HEK293 (cell line): ENCODE data around the gene KRAS.

Experiments used
- CTCF ChIA-PET: fragments of 350-600 bp; formaldehyde crosslinking; extraction: SDS; loops from one replicate; lab custom pipeline; 2021; ENCODE audit warnings: antibody characterized with exemption; lab: Yijun Ruan, JAX
- POLR2A ChIA-PET: fragments of 300-600 bp; formaldehyde crosslinking; extraction: SDS; loops from one replicate; lab custom pipeline; 2020; ENCODE audit warnings: antibody characterized with exemption, inconsistent platforms; lab: Yijun Ruan, JAX
- H3K27ac ChIP-seq: fragments of 200-500 bp; sonication (Bioruptor generic); 2 replicates; pipeline ENCODE4 v1.5.1; 2014; ENCODE audit warnings: low read depth, low read length, control low read depth, inconsistent platforms; ENCODE audit errors: extremely low read depth
- H3K36me3 ChIP-seq, 2 experiments: fragments of 200-500 bp in 1 of 2; sonication (Bioruptor generic) in 1 of 2; 1 replicate in 1 of 2; 2 replicates in 1 of 2; pipeline ENCODE4 v1.5.1; 2014 to 2017; ENCODE audit warnings: inconsistent platforms in 2 of 2, low read length in 2 of 2; ENCODE audit not compliant: control insufficient read depth in 2 of 2, insufficient read depth in 1 of 2
- H3K4me1 ChIP-seq: fragments of 200-500 bp; sonication (Bioruptor generic); 2 replicates; pipeline ENCODE4 v1.5.1; 2014; ENCODE audit warnings: mild to moderate bottlenecking, low read length, inconsistent platforms; ENCODE audit not compliant: control insufficient read depth, insufficient read depth
- H3K4me3 ChIP-seq: 2 replicates; pipeline ENCODE4 v1.5.1; 2011; ENCODE audit warnings: low read depth, mild to moderate bottlenecking, control low read depth, low read length, moderate library complexity
- H3K9me3 ChIP-seq: fragments of 200-500 bp; sonication (Bioruptor generic); 2 replicates; pipeline ENCODE4 v1.5.1; 2014; ENCODE audit warnings: low read depth, low read length, inconsistent platforms; ENCODE audit not compliant: control insufficient read depth, insufficient read depth
- HOXA7 ChIP-seq: sonication (generic); formaldehyde crosslinking; IDR thresholded peaks from 2 replicates; pipeline ENCODE4 v1.8.1; 2022; ENCODE audit warnings: missing genetic modification reagents, borderline replicate concordance
- KLF17 ChIP-seq: fragments of 450-650 bp; formaldehyde crosslinking; IDR thresholded peaks from 2 replicates; pipeline ENCODE4 v1.5.1; 2016; ENCODE audit warnings: missing biosample characterization, missing genetic modification characterization
- OSR2 ChIP-seq: fragments of 450-650 bp; formaldehyde crosslinking; IDR thresholded peaks from 2 replicates; pipeline ENCODE4 v1.5.1; 2016; ENCODE audit warnings: missing biosample characterization, missing genetic modification characterization
- REST ChIP-seq: fragments of 450-650 bp; formaldehyde crosslinking; IDR thresholded peaks from 2 replicates; pipeline ENCODE4 v1.5.1; 2016; ENCODE audit warnings: missing biosample characterization, missing genetic modification characterization
- ZBTB48 ChIP-seq: fragments of 450-650 bp; formaldehyde crosslinking; IDR thresholded peaks from 2 replicates; pipeline ENCODE4 v1.5.1; 2016; ENCODE audit warnings: missing biosample characterization, missing genetic modification characterization
- ZBTB8A ChIP-seq: fragments of 450-650 bp; formaldehyde crosslinking; IDR thresholded peaks from 2 replicates; pipeline ENCODE4 v1.5.1; 2016; ENCODE audit warnings: missing biosample characterization, missing genetic modification characterization
- ZEB2 ChIP-seq: fragments of 450-650 bp; formaldehyde crosslinking; IDR thresholded peaks from 2 replicates; pipeline ENCODE4 v1.5.1; 2016; ENCODE audit warnings: missing biosample characterization, missing genetic modification characterization
- ZNF155 ChIP-seq: fragments of 450-650 bp; formaldehyde crosslinking; IDR thresholded peaks from 2 replicates; pipeline ENCODE4 v1.5.1; 2016; ENCODE audit warnings: missing biosample characterization, missing genetic modification characterization
- ZNF221 ChIP-seq: fragments of 450-650 bp; formaldehyde crosslinking; IDR thresholded peaks from 2 replicates; pipeline ENCODE4 v1.5.1; 2017; ENCODE audit warnings: missing biosample characterization, missing genetic modification characterization, borderline replicate concordance
- ZNF239 ChIP-seq: fragments of 450-650 bp; formaldehyde crosslinking; IDR thresholded peaks from 2 replicates; pipeline ENCODE4 v1.5.1; 2016; ENCODE audit warnings: missing biosample characterization, missing genetic modification characterization
- ZNF292 ChIP-seq: fragments of 450-650 bp; formaldehyde crosslinking; IDR thresholded peaks from 2 replicates; pipeline ENCODE4 v1.5.1; 2016; ENCODE audit warnings: low read depth, missing biosample characterization, missing genetic modification characterization, borderline replicate concordance
- ZNF433 ChIP-seq: fragments of 450-650 bp; formaldehyde crosslinking; IDR thresholded peaks from 2 replicates; pipeline ENCODE4 v1.5.1; 2016; ENCODE audit warnings: missing biosample characterization, missing genetic modification characterization, low read depth
- ZNF544 ChIP-seq: fragments of 450-650 bp; formaldehyde crosslinking; IDR thresholded peaks from 2 replicates; pipeline ENCODE4 v1.5.0; 2017; ENCODE audit warnings: missing biosample characterization, missing genetic modification characterization
- ZNF560 ChIP-seq: fragments of 450-650 bp; formaldehyde crosslinking; IDR thresholded peaks from 2 replicates; pipeline ENCODE4 v1.5.1; 2017; ENCODE audit warnings: missing biosample characterization, missing genetic modification characterization, borderline replicate concordance
- ZNF768 ChIP-seq: fragments of 450-650 bp; formaldehyde crosslinking; IDR thresholded peaks from 2 replicates; pipeline ENCODE4 v1.5.1; 2018; ENCODE audit warnings: missing biosample characterization, mild to moderate bottlenecking, missing genetic modification characterization
- ZNF791 ChIP-seq: fragments of 450-650 bp; formaldehyde crosslinking; IDR thresholded peaks from 2 replicates; pipeline ENCODE4 v1.5.1; 2016; ENCODE audit warnings: missing biosample characterization, missing genetic modification characterization
- ZSCAN18 ChIP-seq: fragments of 450-650 bp; formaldehyde crosslinking; IDR thresholded peaks from 2 replicates; pipeline ENCODE4 v1.5.1; 2016; ENCODE audit warnings: missing biosample characterization, missing genetic modification characterization
- TF ChIP-seq, protein P1 (sequence below): fragments of 450-650 bp; formaldehyde crosslinking; IDR thresholded peaks from 2 replicates; pipeline ENCODE4 v1.5.1; 2016; ENCODE audit warnings: missing biosample characterization, missing genetic modification characterization
- TF ChIP-seq, protein P2 (sequence below): fragments of 450-650 bp; formaldehyde crosslinking; IDR thresholded peaks from 2 replicates; pipeline ENCODE4 v1.5.1; 2016; ENCODE audit warnings: missing biosample characterization, missing genetic modification characterization
- TF ChIP-seq, protein P3 (sequence below): fragments of 450-650 bp; formaldehyde crosslinking; IDR thresholded peaks from 2 replicates; pipeline ENCODE4 v1.5.1; 2016; ENCODE audit warnings: missing biosample characterization, missing genetic modification characterization
- TF ChIP-seq, protein P4 (sequence below): fragments of 450-650 bp; formaldehyde crosslinking; IDR thresholded peaks from 2 replicates; pipeline ENCODE4 v1.5.1; 2017; ENCODE audit warnings: missing biosample characterization, mild to moderate bottlenecking, missing genetic modification characterization, moderate library complexity

Gene KRAS

DNA sequence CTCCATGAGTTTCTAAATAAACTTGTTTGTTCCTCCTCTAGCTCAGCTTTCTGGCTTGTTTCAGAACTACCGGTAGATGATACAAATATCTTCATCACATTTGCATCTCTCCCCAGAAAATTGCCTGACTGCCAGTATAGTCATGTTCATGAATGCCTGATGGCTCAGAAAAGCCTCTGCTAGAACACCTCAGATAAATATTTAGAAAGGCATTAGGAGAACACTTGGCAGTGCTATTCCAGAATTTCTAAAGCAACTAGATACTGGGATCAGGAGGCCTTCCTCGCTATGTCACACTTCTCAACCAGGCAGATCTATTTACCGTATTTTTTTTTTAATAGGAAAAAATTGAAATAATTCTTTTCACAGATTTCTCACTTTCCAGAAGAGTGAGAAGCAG is 32.3 kb upstream of the KRAS start (continued):
- TF ChIP-seq ZNF433 (tag by site-specific recombination) (no peak), HOXA7 (CRISPR knock-in tag) (no peak), OSR2 (no peak), ZNF768 (tag by site-specific recombination) (no peak), ZNF292 (tag by site-specific recombination) (no peak), ZBTB8A (tag by site-specific recombination) (no peak), ZBTB48 (tag by site-specific recombination) (no peak), REST (tag by site-specific recombination) (no peak)
- TF ChIP-seq, protein P1, sequence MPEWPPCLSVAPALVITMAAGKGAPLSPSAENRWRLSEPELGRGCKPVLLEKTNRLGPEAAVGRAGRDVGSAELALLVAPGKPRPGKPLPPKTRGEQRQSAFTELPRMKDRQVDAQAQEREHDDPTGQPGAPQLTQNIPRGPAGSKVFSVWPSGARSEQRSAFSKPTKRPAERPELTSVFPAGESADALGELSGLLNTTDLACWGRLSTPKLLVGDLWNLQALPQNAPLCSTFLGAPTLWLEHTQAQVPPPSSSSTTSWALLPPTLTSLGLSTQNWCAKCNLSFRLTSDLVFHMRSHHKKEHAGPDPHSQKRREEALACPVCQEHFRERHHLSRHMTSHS: no peak
- TF ChIP-seq, protein P2, sequence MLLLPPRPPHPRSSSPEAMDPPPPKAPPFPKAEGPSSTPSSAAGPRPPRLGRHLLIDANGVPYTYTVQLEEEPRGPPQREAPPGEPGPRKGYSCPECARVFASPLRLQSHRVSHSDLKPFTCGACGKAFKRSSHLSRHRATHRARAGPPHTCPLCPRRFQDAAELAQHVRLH (tag by site-specific recombination): no peak

DNA sequence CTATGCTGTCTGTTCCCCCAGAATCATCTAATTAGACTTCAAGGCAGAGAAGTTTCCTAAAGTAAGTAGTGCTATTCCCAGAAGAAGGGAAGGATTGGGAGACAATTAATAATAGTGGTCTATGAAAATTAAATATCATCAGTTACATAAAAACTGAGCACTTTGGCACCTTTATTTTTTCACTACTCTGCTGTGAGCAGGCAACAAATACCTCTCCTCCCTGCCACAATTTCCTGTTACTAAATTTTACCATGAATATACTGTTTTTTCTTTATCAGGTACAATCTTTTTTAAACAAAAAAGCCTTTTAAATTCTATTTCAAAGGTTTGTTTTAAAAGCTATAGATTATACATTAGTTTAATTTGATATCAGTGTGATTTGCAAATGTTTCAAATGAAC is 29.4 kb upstream of the KRAS start:
- no peak overlapping the region for H3K27ac ChIP-seq
- no peaks in the 10 kb centered on the region for H3K36me3 ChIP-seq
- ChIA-PET CTCF (no interaction called here), POLR2A (no interaction called here)
- TF ChIP-seq ZNF221 (tag by site-specific recombination) (no peak), ZNF544 (tag by site-specific recombination) (no peak), ZNF155 (no peak), ZSCAN18 (no peak), KLF17 (tag by site-specific recombination) (no peak), ZNF791 (tag by site-specific recombination) (no peak), ZNF560 (tag by site-specific recombination) (no peak), ZBTB48 (tag by site-specific recombination) (no peak), ZEB2 (tag by site-specific recombination) (no peak), ZNF239 (tag by site-specific recombination) (no peak)
- TF ChIP-seq, protein P2 (tag by site-specific recombination): no peak
- TF ChIP-seq, protein P3, sequence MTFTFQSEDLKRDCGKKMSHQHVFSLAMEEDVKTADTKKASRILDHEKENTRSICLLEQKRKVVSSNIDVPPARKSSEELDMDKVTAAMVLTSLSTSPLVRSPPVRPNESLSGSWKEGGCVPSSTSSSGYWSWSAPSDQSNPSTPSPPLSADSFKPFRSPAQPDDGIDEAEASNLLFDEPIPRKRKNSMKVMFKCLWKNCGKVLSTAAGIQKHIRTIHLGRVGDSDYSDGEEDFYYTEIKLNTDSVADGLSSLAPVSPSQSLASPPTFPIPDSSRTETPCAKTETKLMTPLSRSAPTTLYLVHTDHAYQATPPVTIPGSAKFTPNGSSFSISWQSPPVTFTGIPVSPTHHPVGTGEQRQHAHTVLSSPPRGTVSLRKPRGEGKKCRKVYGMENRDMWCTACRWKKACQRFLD (tag by site-specific recombination): no peak
- TF ChIP-seq, protein P4, sequence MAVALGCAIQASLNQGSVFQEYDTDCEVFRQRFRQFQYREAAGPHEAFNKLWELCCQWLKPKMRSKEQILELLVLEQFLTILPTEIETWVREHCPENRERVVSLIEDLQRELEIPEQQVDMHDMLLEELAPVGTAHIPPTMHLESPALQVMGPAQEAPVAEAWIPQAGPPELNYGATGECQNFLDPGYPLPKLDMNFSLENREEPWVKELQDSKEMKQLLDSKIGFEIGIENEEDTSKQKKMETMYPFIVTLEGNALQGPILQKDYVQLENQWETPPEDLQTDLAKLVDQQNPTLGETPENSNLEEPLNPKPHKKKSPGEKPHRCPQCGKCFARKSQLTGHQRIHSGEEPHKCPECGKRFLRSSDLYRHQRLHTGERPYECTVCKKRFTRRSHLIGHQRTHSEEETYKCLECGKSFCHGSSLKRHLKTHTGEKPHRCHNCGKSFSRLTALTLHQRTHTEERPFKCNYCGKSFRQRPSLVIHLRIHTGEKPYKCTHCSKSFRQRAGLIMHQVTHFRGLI (tag by site-specific recombination): no peak
- peaks cover 5% of the 10 kb centered on the region for H3K4me1 ChIP-seq
- H3K9me3 ChIP-seq: no peaks in the 10 kb centered on the region
- no peak overlapping the region for H3K4me3 ChIP-seq
